A549 (cell line): Measurements from ENCODE around the gene ING2. TPM values are rescaled to one million over a fixed set of nuclear protein-coding genes. Genes with fewer than 3 reads are reported as not detected.

Experiments
- ATAC-seq, 2 experiments: fragments of 200-7000 bp in 1 of 2; fragments of >200 bp in 1 of 2; cut with Nextera tagmentation in 1 of 2; cut with Tn5 transposase in 1 of 2; 3 replicates each; pipeline versions ENCODE4 v1.8.0 to v1.9.1; 2018 to 2020; ENCODE audit warnings: mild to moderate bottlenecking in 1 of 2, moderate library complexity in 1 of 2
- CTCF ChIA-PET: fragments of 300-600 bp; sonication (Branson Sonifier 250); formaldehyde crosslinking; extraction: SDS; loops from one replicate; lab custom pipeline; 2021; ENCODE audit warnings: antibody characterized with exemption, inconsistent platforms; lab: Yijun Ruan, JAX
- POLR2A ChIA-PET: fragments of 350-600 bp; formaldehyde crosslinking; extraction: SDS; loops from one replicate; lab custom pipeline; 2021; ENCODE audit warnings: antibody characterized with exemption, inconsistent platforms; lab: Yijun Ruan, JAX
- DNase-seq, 2 experiments: peaks; one replicate each; pipeline versions ENCODE4 v3.0.0 to v3.0.0-alpha.2; 2011 to 2016; ENCODE audit warnings: low read depth in 1 of 2, low spot score in 1 of 2
- FAIRE-seq: peaks from 2 replicates; lab custom pipeline; 2011; peaks lifted over from hg19 to GRCh38; lab: Jason Lieb, UNC
- H3K27ac ChIP-seq, 2 experiments: fragments of >200 bp; sonication (Bioruptor Twin); formaldehyde crosslinking; 3 replicates each; pipeline ENCODE4 v1.5.1; 2016 to 2017
- H3K4me1 ChIP-seq: fragments of >200 bp; sonication (Bioruptor Twin); formaldehyde crosslinking; 3 replicates; pipeline ENCODE4 v1.6.1; 2016
- H3K4me2 ChIP-seq: fragments of >200 bp; sonication (Bioruptor Twin); formaldehyde crosslinking; 3 replicates; pipeline ENCODE4 v1.6.1; 2016
- H3K4me3 ChIP-seq: fragments of >200 bp; sonication (Bioruptor Twin); formaldehyde crosslinking; 3 replicates; pipeline ENCODE4 v1.5.1; 2016
- H3K9me3 ChIP-seq: fragments of >200 bp; sonication (Bioruptor Twin); formaldehyde crosslinking; 3 replicates; pipeline ENCODE4 v1.6.1; 2016
- BCL3 ChIP-seq: fragments of >200 bp; sonication (Bioruptor Twin); formaldehyde crosslinking; IDR thresholded peaks from 3 replicates; pipeline ENCODE4 v1.6.1; 2016
- BHLHE40 ChIP-seq: IDR thresholded peaks from 2 replicates; pipeline ENCODE4 v1.6.1; 2012; ENCODE audit warnings: low read depth, low read length, inconsistent platforms
- CHD4 ChIP-seq: fragments of 200-600 bp; sonication (generic); IDR thresholded peaks from 2 replicates; pipeline ENCODE4 v1.6.1; 2016; ENCODE audit warnings: antibody characterized with exemption, mild to moderate bottlenecking, borderline replicate concordance
- CTCF ChIP-seq: fragments of >200 bp; sonication (Bioruptor Twin); formaldehyde crosslinking; IDR thresholded peaks from 3 replicates; pipeline ENCODE4 v1.5.1; 2016
- E2F6 ChIP-seq: IDR thresholded peaks from 2 replicates; pipeline ENCODE4 v1.6.1; 2012; ENCODE audit warnings: low read depth, borderline replicate concordance
- EHF ChIP-seq: fragments of 250-450 bp; sonication (Bioruptor Pico); IDR thresholded peaks from 2 replicates; pipeline ENCODE4 v1.5.0; 2020; ENCODE audit warnings: mild to moderate bottlenecking
- FOSB ChIP-seq: fragments of 250-450 bp; sonication (Bioruptor Pico); IDR thresholded peaks from 2 replicates; pipeline ENCODE4 v1.5.0; 2020; ENCODE audit warnings: mild to moderate bottlenecking, moderate library complexity
- FOSL2 ChIP-seq, 2 experiments: fragments of 450-650 bp in 1 of 2; fragments of >200 bp in 1 of 2; sonication (Bioruptor Twin) in 1 of 2; formaldehyde crosslinking; IDR thresholded peaks; 2 replicates each; pipeline versions ENCODE4 v1.5.0 to v1.6.1; 2016 to 2020; ENCODE audit warnings: mild to moderate bottlenecking in 1 of 2, moderate library complexity in 1 of 2
- GATA3 ChIP-seq: IDR thresholded peaks from 2 replicates; pipeline ENCODE4 v1.6.1; 2012; ENCODE audit warnings: borderline replicate concordance
- HDAC2 ChIP-seq: fragments of 200-600 bp; sonication (generic); IDR thresholded peaks from 2 replicates; pipeline ENCODE4 v1.6.1; 2016
- HMGXB4 ChIP-seq: fragments of 250-450 bp; sonication (Bioruptor Pico); IDR thresholded peaks from 2 replicates; pipeline ENCODE4 v1.5.0; 2021; ENCODE audit warnings: mild to moderate bottlenecking, moderate library complexity, borderline replicate concordance
- HOXB5 ChIP-seq: fragments of 250-450 bp; sonication (Bioruptor Pico); IDR thresholded peaks from 2 replicates; pipeline ENCODE4 v1.5.0; 2020; ENCODE audit warnings: mild to moderate bottlenecking, moderate library complexity
- JUN ChIP-seq, 2 experiments: fragments of >200 bp; sonication (Bioruptor Twin); formaldehyde crosslinking; IDR thresholded peaks; 2 replicates in 1 of 2; 3 replicates in 1 of 2; pipeline ENCODE4 v1.6.1; 2016 to 2017
- JUNB ChIP-seq: fragments of >200 bp; sonication (Bioruptor Twin); formaldehyde crosslinking; IDR thresholded peaks from 2 replicates; pipeline ENCODE4 v1.6.1; 2016
- KDM1A ChIP-seq: fragments of 200-600 bp; sonication (generic); IDR thresholded peaks from 2 replicates; pipeline ENCODE4 v1.6.1; 2016; ENCODE audit warnings: low read depth, mild to moderate bottlenecking
- KDM5A ChIP-seq: fragments of 200-600 bp; sonication (generic); IDR thresholded peaks from 2 replicates; pipeline ENCODE4 v1.6.1; 2016; ENCODE audit warnings: antibody characterized with exemption, mild to moderate bottlenecking
- MAX ChIP-seq: IDR thresholded peaks from 2 replicates; pipeline ENCODE4 v1.6.1; 2012
- MAZ ChIP-seq: fragments of 150-350 bp; IDR thresholded peaks from 2 replicates; pipeline ENCODE4 v1.6.1; 2014; ENCODE audit warnings: antibody characterized with exemption, low read depth, low read length, borderline replicate concordance
- RAD21 ChIP-seq, 2 experiments: fragments of >200 bp in 1 of 2; sonication (Bioruptor Twin) in 1 of 2; formaldehyde crosslinking in 1 of 2; IDR thresholded peaks in 1 of 2; conservative IDR thresholded peaks in 1 of 2; 2 replicates in 1 of 2; 3 replicates in 1 of 2; pipeline ENCODE4 v1.6.1; 2012 to 2018; ENCODE audit warnings: inconsistent platforms in 1 of 2
- REST ChIP-seq: fragments of 200-600 bp; sonication (generic); IDR thresholded peaks from 2 replicates; pipeline ENCODE4 v1.6.1; 2016; ENCODE audit warnings: antibody characterized with exemption, mild to moderate bottlenecking, moderate library complexity
- RNF2 ChIP-seq: fragments of 200-600 bp; sonication (generic); IDR thresholded peaks from 2 replicates; pipeline ENCODE4 v1.6.1; 2016; ENCODE audit warnings: low read depth, mild to moderate bottlenecking, antibody characterized with exemption, moderate library complexity, borderline replicate concordance
- TP53 ChIP-seq: fragments of 250-450 bp; sonication (Bioruptor Pico); IDR thresholded peaks from 2 replicates; pipeline ENCODE4 v1.5.0; 2021; ENCODE audit warnings: mild to moderate bottlenecking, moderate library complexity
- USF2 ChIP-seq: fragments of 450-650 bp; IDR thresholded peaks from 2 replicates; pipeline ENCODE4 v1.6.1; 2014; ENCODE audit warnings: antibody characterized with exemption
- ZC3H11A ChIP-seq: fragments of 450-650 bp; IDR thresholded peaks from 2 replicates; pipeline ENCODE4 v1.6.1; 2014; ENCODE audit warnings: antibody characterized with exemption, mild to moderate bottlenecking
- ZNF302 ChIP-seq: fragments of 250-450 bp; sonication (Bioruptor Pico); IDR thresholded peaks from 2 replicates; pipeline ENCODE4 v1.9.0; 2021; ENCODE audit warnings: inconsistent platforms, mild to moderate bottlenecking, moderate library complexity
- WGBS: methylation state at CpG from one replicate; pipeline ENCODE4 v1.1.6; 2017; ENCODE audit errors: missing lambda C conversion rate; 5-methylcytosine and 5-hydroxymethylcytosine counted together
- polyA plus RNA-seq, 4 experiments: library from polyadenylated mRNA; depleted of rRNA in 3 of 4; stranded (reverse); fragments of >200 nt; fragmentation: RNase III in 1 of 4; extraction: RNeasy Plus Mini Kit Qiagen cat#74134 plus additional on column Dnase treatment in 1 of 4; gene quantifications; 2 replicates in 3 of 4; 3 replicates in 1 of 4; pipeline ENCODE4 v1.2.3, GENCODE V29; 2011 to 2017

The ING2 gene
- polyA plus RNA-seq, 2 of the 4 experiments (the other 2 are of a cell fraction), result 14.8 to 16.9 TPM

GRCh38 chr4:183532821-183533220 is 28.0 kb downstream of the ING2 start:
- no peak overlapping the region for H3K4me3 ChIP-seq
- POLR2A ChIA-PET, result no interaction called here
- CTCF ChIA-PET, result no interaction called here
- no peak for DNase-seq
- no peak for ATAC-seq
- H3K4me1 ChIP-seq, result no peaks in the 10 kb centered on the region
- TF ChIP-seq HDAC2, result no peak
- TF ChIP-seq EHF (CRISPR knock-in tag), result no peak
- TF ChIP-seq MAX, result no peak
- no peak for TF ChIP-seq CTCF
- no peak for TF ChIP-seq CHD4
- TF ChIP-seq KDM1A, result no peak
- TF ChIP-seq HOXB5 (CRISPR knock-in tag), result no peak
- no peak for TF ChIP-seq MAZ
- TF ChIP-seq ZNF302, result no peak
- TF ChIP-seq KDM5A, result no peak
- no peak for TF ChIP-seq E2F6
- no peak for TF ChIP-seq FOSL2 (IDR thresholded peaks at IDR 0.05)
- TF ChIP-seq FOSL2 (CRISPR knock-in tag; IDR thresholded peaks at IDR 0.05), result no peak
- no peak for TF ChIP-seq JUNB
- TF ChIP-seq BHLHE40, result no peak
- no peak for TF ChIP-seq TP53 (CRISPR knock-in tag)
- no peak for TF ChIP-seq FOSB (CRISPR knock-in tag)
- no peak for TF ChIP-seq USF2
- H3K4me2 ChIP-seq, result no peak overlapping the region
- no peak overlapping the region for H3K27ac ChIP-seq
- no peaks in the 10 kb centered on the region for H3K9me3 ChIP-seq
- 41% methylated on average over 4 of the region's 4 CpGs for WGBS
- FAIRE-seq, result no peak

- no peaks in the 10 kb centered on the region for H3K9me3 ChIP-seq
- no peaks in the 10 kb centered on the region for H3K4me1 ChIP-seq
- H3K27ac ChIP-seq, result no peak overlapping the region
- WGBS, result 70% methylated on average over 14 of the region's 23 CpGs
- DNase-seq, result no peak
- CTCF ChIA-PET, result interaction anchor here (0.6 kb wide), 1 partner anchor 1770 kb away, joined by 3 read pairs; no protein-coding TSS in a partner anchor
- POLR2A ChIA-PET, result no interaction called here
- H3K4me2 ChIP-seq, result no peak overlapping the region
- FAIRE-seq, result no peak
- no peak overlapping the region for H3K4me3 ChIP-seq
- ATAC-seq, result no peak
- TF ChIP-seq GATA3, result no peak
- TF ChIP-seq ZC3H11A, result no peak
- no peak for TF ChIP-seq BCL3
- no peak for TF ChIP-seq HMGXB4 (CRISPR knock-in tag)
- no peak for TF ChIP-seq REST
- TF ChIP-seq CTCF, result no peak
- TF ChIP-seq RAD21 (conservative IDR thresholded peaks at IDR 0.05 in 1 of 2, IDR thresholded peaks at IDR 0.05 in 1 of 2), result no peak
- no peak for TF ChIP-seq RNF2
- no peak for TF ChIP-seq KDM1A
- no peak for TF ChIP-seq JUN (IDR thresholded peaks at IDR 0.05)
Measured at GRCh38 chr4:183533698-183534097, 28.8 kb downstream of the ING2 start.
